ENCODE measurements around the gene ROR1.

The ROR1 gene

DNA sequence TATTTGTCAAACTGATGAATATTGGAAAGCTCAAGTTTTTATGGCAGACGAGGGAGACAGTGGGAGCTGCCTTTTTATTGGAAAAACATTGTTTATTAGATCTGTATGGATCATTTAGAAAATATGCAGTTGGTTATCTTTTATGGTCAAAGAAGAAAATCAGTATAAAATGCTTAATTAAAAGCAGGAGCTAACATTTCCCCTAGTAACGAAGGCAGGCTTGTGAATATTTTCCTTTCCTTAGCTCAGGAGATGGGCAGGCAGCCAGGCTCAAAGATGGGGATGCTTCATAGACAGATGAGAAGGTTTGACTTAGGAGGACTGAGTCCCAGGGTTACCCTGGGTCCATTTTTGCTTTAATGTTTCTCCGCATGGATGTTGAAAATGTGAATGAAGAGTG, 26.0 kb downstream of the ROR1 start:
- no peaks in the 10 kb centered on the region for H3K36me3 ChIP-seq (ENCODE audit: low read depth)
- no peaks in the 10 kb centered on the region for H3K4me1 ChIP-seq (ENCODE audit: insufficient read depth, poor library complexity, severe bottlenecking)
- no peak for TF ChIP-seq CTCF (IDR thresholded peaks at IDR 0.05; ENCODE audit: poor library complexity, severe bottlenecking)
- no peaks in the 10 kb centered on the region for H3K27me3 ChIP-seq (ENCODE audit: insufficient read depth, poor library complexity, severe bottlenecking)
- H3K9me3 ChIP-seq (ENCODE audit: severe bottlenecking), result no peaks in the 10 kb centered on the region
- DNase-seq (ENCODE audit: low spot score), result no peak
- no peak for ATAC-seq (ENCODE audit: low read depth)
- no peak overlapping the region for H3K27ac ChIP-seq (ENCODE audit: poor library complexity, severe bottlenecking)
- no peak overlapping the region for H3K4me3 ChIP-seq (ENCODE audit: severe bottlenecking)

DNA sequence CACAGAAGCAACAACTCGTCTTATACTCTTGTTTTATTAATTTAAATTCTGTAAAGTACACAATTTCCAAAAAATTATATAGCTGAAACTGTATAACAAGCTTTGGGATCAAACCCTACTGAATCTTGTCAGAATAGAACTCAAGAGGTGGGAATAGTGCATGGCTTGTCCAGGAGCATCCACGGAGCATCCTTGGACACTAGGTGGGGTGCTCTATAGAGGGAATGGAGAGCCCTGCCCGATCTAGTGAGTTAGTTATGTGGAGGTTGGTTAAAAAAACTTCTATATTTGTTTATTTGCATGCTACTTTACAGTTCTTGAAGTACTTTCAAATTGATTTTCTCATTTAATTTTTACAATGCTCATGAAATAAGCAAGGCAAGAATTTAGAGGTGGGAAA, 28.3 kb downstream of the ROR1 start:
- no peak overlapping the region for H3K4me3 ChIP-seq (ENCODE audit: severe bottlenecking)
- H3K36me3 ChIP-seq (ENCODE audit: low read depth), result no peaks in the 10 kb centered on the region
- DNase-seq (ENCODE audit: low spot score) (no peak), ATAC-seq (ENCODE audit: low read depth) (no peak)
- no peaks in the 10 kb centered on the region for H3K4me1 ChIP-seq (ENCODE audit: insufficient read depth, poor library complexity, severe bottlenecking)
- no peak for TF ChIP-seq CTCF (IDR thresholded peaks at IDR 0.05; ENCODE audit: poor library complexity, severe bottlenecking)
- no peaks in the 10 kb centered on the region for H3K9me3 ChIP-seq (ENCODE audit: severe bottlenecking)
- no peak overlapping the region for H3K27ac ChIP-seq (ENCODE audit: poor library complexity, severe bottlenecking)
- H3K27me3 ChIP-seq (ENCODE audit: insufficient read depth, poor library complexity, severe bottlenecking), result no peaks in the 10 kb centered on the region

DNA sequence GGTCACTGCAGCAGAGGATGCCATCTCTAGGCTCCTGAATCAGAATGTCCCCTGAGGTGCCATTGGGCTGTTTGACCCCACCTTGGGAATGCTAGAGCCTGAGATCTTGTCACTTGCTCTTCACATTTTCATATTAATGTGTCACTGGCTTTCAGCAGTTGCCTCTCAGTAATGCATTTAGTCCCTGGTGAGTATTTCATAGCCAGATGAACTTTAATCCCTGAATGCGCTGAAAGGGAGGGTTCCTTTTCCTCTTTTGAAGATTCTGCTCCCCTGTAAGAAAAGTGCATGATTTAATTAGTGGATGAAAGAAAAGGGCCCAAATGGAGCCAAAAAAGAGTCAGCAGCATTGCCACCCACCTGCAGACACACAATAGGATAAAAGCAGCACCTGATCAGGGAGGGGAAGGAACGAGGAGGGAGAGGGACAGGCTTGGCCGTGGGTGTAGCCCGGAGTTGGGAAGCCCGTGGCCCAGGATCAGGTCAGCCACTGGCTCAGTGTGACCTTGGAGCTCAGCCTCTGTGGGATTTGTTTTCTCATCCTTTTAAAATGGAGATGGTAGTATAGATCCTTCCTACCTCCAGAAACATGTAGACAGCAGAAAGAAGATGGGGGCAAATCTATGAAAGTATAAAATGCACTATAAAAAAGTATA, 31.1 kb downstream of the ROR1 start:
- DNase-seq (ENCODE audit: low spot score), result no peak
- Histone ChIP-seq H3K27me3 (ENCODE audit: insufficient read depth, poor library complexity, severe bottlenecking) (no peaks in the 10 kb centered on the region), H3K9me3 (ENCODE audit: severe bottlenecking) (no peaks in the 10 kb centered on the region), H3K36me3 (ENCODE audit: low read depth) (no peaks in the 10 kb centered on the region), H3K27ac (ENCODE audit: poor library complexity, severe bottlenecking) (no peak overlapping the region), H3K4me3 (ENCODE audit: severe bottlenecking) (no peak overlapping the region), H3K4me1 (ENCODE audit: insufficient read depth, poor library complexity, severe bottlenecking) (no peaks in the 10 kb centered on the region)
- no peak for TF ChIP-seq CTCF (IDR thresholded peaks at IDR 0.05; ENCODE audit: poor library complexity, severe bottlenecking)
- ATAC-seq (ENCODE audit: low read depth), result no peak

DNA sequence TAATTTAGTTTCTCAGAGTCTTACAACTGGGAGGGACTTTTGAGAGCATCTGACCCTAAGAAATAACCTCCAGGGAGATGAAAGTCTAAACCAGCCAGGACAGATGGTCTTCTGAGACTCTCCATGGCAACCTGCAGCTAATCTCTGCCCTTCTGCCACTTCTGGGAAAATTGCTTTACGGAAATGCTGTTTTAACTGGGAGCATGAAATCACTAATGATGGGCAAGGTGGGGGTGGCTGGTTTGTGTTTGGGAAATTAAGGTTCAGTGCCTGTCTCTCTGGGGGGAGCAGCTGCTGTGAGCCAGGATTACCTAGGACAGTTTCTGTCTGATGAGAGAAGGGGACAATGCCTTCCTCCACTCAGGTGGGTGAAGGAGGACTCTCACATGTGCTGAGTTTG, 33.2 kb downstream of the ROR1 start:
- Histone ChIP-seq H3K4me3 (ENCODE audit: severe bottlenecking) (no peak overlapping the region), H3K9me3 (ENCODE audit: severe bottlenecking) (no peaks in the 10 kb centered on the region), H3K27me3 (ENCODE audit: insufficient read depth, poor library complexity, severe bottlenecking) (no peaks in the 10 kb centered on the region), H3K4me1 (ENCODE audit: insufficient read depth, poor library complexity, severe bottlenecking) (no peaks in the 10 kb centered on the region), H3K36me3 (ENCODE audit: low read depth) (no peaks in the 10 kb centered on the region), H3K27ac (ENCODE audit: poor library complexity, severe bottlenecking) (no peak overlapping the region)
- ATAC-seq (ENCODE audit: low read depth) (no peak), DNase-seq (ENCODE audit: low spot score) (no peak)
- no peak for TF ChIP-seq CTCF (IDR thresholded peaks at IDR 0.05; ENCODE audit: poor library complexity, severe bottlenecking)

GRCh38 chr1:63810936-63811469, 37.2 kb downstream of the ROR1 start:
- no peak for ATAC-seq (ENCODE audit: low read depth)
- no peak overlapping the region for H3K4me3 ChIP-seq (ENCODE audit: severe bottlenecking)
- H3K9me3 ChIP-seq (ENCODE audit: severe bottlenecking), result no peaks in the 10 kb centered on the region
- no peak overlapping the region for H3K27ac ChIP-seq (ENCODE audit: poor library complexity, severe bottlenecking)
- no peak for TF ChIP-seq CTCF (IDR thresholded peaks at IDR 0.05; ENCODE audit: poor library complexity, severe bottlenecking)
- no peaks in the 10 kb centered on the region for H3K4me1 ChIP-seq (ENCODE audit: insufficient read depth, poor library complexity, severe bottlenecking)
- no peak for DNase-seq (ENCODE audit: low spot score)
- H3K36me3 ChIP-seq (ENCODE audit: low read depth), result no peaks in the 10 kb centered on the region
- H3K27me3 ChIP-seq (ENCODE audit: insufficient read depth, poor library complexity, severe bottlenecking), result no peaks in the 10 kb centered on the region

Data from RWPE2 (cell line).